Suprapubic skin (tissue), 4 donors: ENCODE results near the gene LDHAL6B.

Source experiments
- POLR2A ChIP-seq, 2 donors: fragments of 450-650 bp; IDR thresholded peaks; one replicate each; pipeline ENCODE4 v1.6.1; 2017; ENCODE audit warnings: antibody characterized with exemption in 2 of 2, mild to moderate bottlenecking in 2 of 2, moderate library complexity in 2 of 2
- POLR2AphosphoS5 ChIP-seq, 3 donors: sonication (generic); formaldehyde crosslinking; IDR thresholded peaks; one replicate each; pipeline ENCODE4 v1.6.1; 2017; ENCODE audit warnings: antibody characterized with exemption in 3 of 3

GRCh38 chr15:59227021-59227420, 20.4 kb downstream of the LDHAL6B start:
- no peak for TF ChIP-seq POLR2AphosphoS5 (IDR thresholded peaks at IDR 0.05)
- no peak for TF ChIP-seq POLR2A (IDR thresholded peaks at IDR 0.05)
